K562 (cell line): ENCODE data around the gene HOXB5. TPM values are rescaled to one million over a fixed set of nuclear protein-coding genes. Genes with fewer than 3 reads are reported as not detected.

Experiments used
- ARID1B ChIP-seq: fragments of 450-650 bp; IDR thresholded peaks from 2 replicates; pipeline ENCODE4 v1.6.1; 2016; ENCODE audit warnings: antibody characterized with exemption, mild to moderate bottlenecking, inconsistent platforms
- DMBX1 ChIP-seq: fragments of 250-450 bp; sonication (Bioruptor Pico); IDR thresholded peaks from 2 replicates; pipeline ENCODE4 v1.8.0; 2022; ENCODE audit warnings: inconsistent platforms, mild to moderate bottlenecking, moderate library complexity, borderline replicate concordance
- EP400 ChIP-seq: fragments of 450-650 bp; IDR thresholded peaks from 2 replicates; pipeline ENCODE4 v1.6.1; 2017; ENCODE audit warnings: antibody characterized with exemption, mild to moderate bottlenecking, moderate library complexity
- MAZ ChIP-seq, 2 experiments: fragments of 450-650 bp in 1 of 2; sonication (generic) in 1 of 2; formaldehyde crosslinking; IDR thresholded peaks in 1 of 2; conservative IDR thresholded peaks in 1 of 2; 2 replicates each; pipeline versions ENCODE4 v1.4.0 to v1.5.0; 2020; ENCODE audit warnings: mild to moderate bottlenecking in 1 of 2, missing genetic modification reagents in 1 of 2
- MNT ChIP-seq, 2 experiments: fragments of 450-650 bp; conservative IDR thresholded peaks; 2 replicates each; pipeline ENCODE4 v1.6.1; 2017; ENCODE audit warnings: mild to moderate bottlenecking in 2 of 2, moderate library complexity in 2 of 2
- MYC ChIP-seq, 2 experiments: fragments of 250-450 bp in 1 of 2; sonication (Bioruptor Pico) in 1 of 2; IDR thresholded peaks; 2 replicates each; pipeline versions ENCODE4 v1.5.1 to v1.6.1; 2012 to 2021; ENCODE audit warnings: low read depth in 2 of 2, borderline replicate concordance in 1 of 2, improper control_type of control experiment in 1 of 2, low read length in 1 of 2, mild to moderate bottlenecking in 1 of 2, moderate library complexity in 1 of 2
- NCOA1 ChIP-seq: fragments of 450-650 bp; IDR thresholded peaks from 2 replicates; pipeline ENCODE4 v1.6.1; 2016; ENCODE audit warnings: low read depth
- NFRKB ChIP-seq: fragments of 450-650 bp; IDR thresholded peaks from 2 replicates; pipeline ENCODE4 v1.6.1; 2016; ENCODE audit warnings: low read depth
- NFYB ChIP-seq: IDR thresholded peaks from 2 replicates; pipeline ENCODE4 v1.6.1; 2011; ENCODE audit warnings: mild to moderate bottlenecking, moderate library complexity; ENCODE audit not compliant: insufficient read length; ENCODE audit errors: extremely low read depth
- PHF21A ChIP-seq: fragments of 450-650 bp; IDR thresholded peaks from 2 replicates; pipeline ENCODE4 v1.6.1; 2017; ENCODE audit warnings: low read depth, borderline replicate concordance
- PML ChIP-seq: IDR thresholded peaks from 2 replicates; pipeline ENCODE4 v1.6.1; 2012; ENCODE audit warnings: low read length, inconsistent platforms
- PURB ChIP-seq: sonication (generic); formaldehyde crosslinking; IDR thresholded peaks from 2 replicates; pipeline ENCODE4 v1.9.0; 2021; ENCODE audit warnings: low read depth, mild to moderate bottlenecking, missing genetic modification reagents
- RBBP5 ChIP-seq: fragments of 200-600 bp; sonication (generic); IDR thresholded peaks from 2 replicates; pipeline ENCODE4 v1.6.1; 2012; ENCODE audit warnings: borderline replicate concordance, mild to moderate bottlenecking, low read length, control low read depth, inconsistent platforms; ENCODE audit not compliant: insufficient read depth, poor library complexity, severe bottlenecking
- SMAD2 ChIP-seq: fragments of 150-350 bp; IDR thresholded peaks from 2 replicates; pipeline ENCODE4 v1.6.1; 2014; ENCODE audit warnings: low read depth, mild to moderate bottlenecking, low read length
- SMARCA4 ChIP-seq: fragments of 450-650 bp; IDR thresholded peaks from 2 replicates; pipeline ENCODE4 v1.6.1; 2016
- SRSF7 ChIP-seq: fragments of 200-400 bp; formaldehyde crosslinking; optimal IDR thresholded peaks from 2 replicates; pipeline ENCODE3; 2017; ENCODE audit warnings: mild to moderate bottlenecking, low read depth, low read length
- TEAD1 ChIP-seq, 2 experiments: fragments of 450-650 bp in 1 of 2; sonication (generic) in 1 of 2; formaldehyde crosslinking; IDR thresholded peaks; 2 replicates each; pipeline versions ENCODE4 v1.4.0 to v1.8.0; 2020 to 2022; ENCODE audit warnings: mild to moderate bottlenecking in 2 of 2, missing genetic modification reagents in 1 of 2
- TFAP4 ChIP-seq: sonication (generic); formaldehyde crosslinking; IDR thresholded peaks from 2 replicates; pipeline ENCODE4 v1.8.0; 2022; ENCODE audit warnings: missing genetic modification reagents, mild to moderate bottlenecking, moderate library complexity, borderline replicate concordance
- XRCC5 ChIP-seq: fragments of 200-400 bp; formaldehyde crosslinking; IDR thresholded peaks from 2 replicates; pipeline ENCODE4 v1.6.1; 2017; ENCODE audit warnings: low read depth, mild to moderate bottlenecking, low read length
- ZC3H8 ChIP-seq: fragments of 450-650 bp; IDR thresholded peaks from 2 replicates; pipeline ENCODE4 v1.6.1; 2017
- ZFP91 ChIP-seq: sonication (generic); formaldehyde crosslinking; IDR thresholded peaks from 2 replicates; pipeline ENCODE4 v1.8.0; 2022; ENCODE audit warnings: mild to moderate bottlenecking, missing genetic modification reagents
- ZNF347 ChIP-seq: fragments of 450-650 bp; formaldehyde crosslinking; IDR thresholded peaks from 2 replicates; pipeline ENCODE4 v1.4.0; 2020; ENCODE audit warnings: low read depth, mild to moderate bottlenecking, moderate library complexity
- ZNF695 ChIP-seq: fragments of 450-650 bp; formaldehyde crosslinking; IDR thresholded peaks from 2 replicates; pipeline ENCODE4 v1.4.0; 2020; ENCODE audit warnings: mild to moderate bottlenecking, moderate library complexity
- ZNF696 ChIP-seq: fragments of 250-450 bp; sonication (Bioruptor Pico); conservative IDR thresholded peaks from 2 replicates; pipeline ENCODE4 v1.4.0; 2020; ENCODE audit warnings: mild to moderate bottlenecking, moderate library complexity
- polyA plus RNA-seq, 8 experiments: library from polyadenylated mRNA; depleted of rRNA in 4 of 8; stranded (reverse) in 5 of 8; unstranded in 3 of 8; fragments of >200 nt; fragmentation: Nextera tagmentation in 2 of 8; fragmentation: Illumina TruSeq in 1 of 8; extraction: Ambion mirVana in 2 of 8; extraction: Trizol in 1 of 8; gene quantifications; 2 replicates each; pipeline versions ENCODE4 v1.2.1 to v1.2.3, GENCODE V29; 2011 to 2014; ENCODE audit warnings: inconsistent platforms in 1 of 8, missing spikeins in 1 of 8
- total RNA-seq, 7 experiments: library from RNA; depleted of rRNA in 6 of 7; stranded (reverse); fragments of >200 nt in 6 of 7; fragmentation: Illumina TruSeq in 2 of 7; extraction: Trizol in 2 of 7; gene quantifications; 2 replicates each; pipeline versions ENCODE4 v1.2.1 to v1.2.3, GENCODE V29; 2011 to 2021; ENCODE audit warnings: low replicate concordance in 1 of 7

The HOXB5 gene
- total and polyA plus RNA-seq, 9 of the 15 experiments (the other 6 are each of a cell fraction or from before 2014, with no cell fraction given): 0.24 to 2.7 (median 0.65) TPM

GRCh38 chr17:48578616-48579470, 14.7 kb downstream of the HOXB5 start (continued):
- TF ChIP-seq SMAD2 (no peak), SMARCA4 (0 out of 2 replicates have a peak, but pooled peaks have one; percentile 9), EP400 (0 out of 2 replicates have a peak, but pooled peaks have one; percentile 3), PURB (peak; percentile 57; the same call in 1 of the 2 replicates), RBBP5 (peak; percentile 72), ZNF695 (CRISPR knock-in tag) (0 out of 2 replicates have a peak, but pooled peaks have one; percentile 54), PML (no peak; the same call in 1 of the 2 replicates), MNT (conservative IDR thresholded peaks at IDR 0.05) (no peak), DMBX1 (CRISPR knock-in tag) (no peak), ZNF696 (no peak), NFYB (no peak), XRCC5 (no peak), ARID1B (no peak; the same call in 1 of the 2 replicates), TEAD1 (CRISPR knock-in tag; IDR thresholded peaks at IDR 0.05) (0 out of 4 replicates have a peak, but pooled peaks of 1 of the 2 experiments have one; percentile 23), MAZ (CRISPR knock-in tag; conservative IDR thresholded peaks at IDR 0.05 in 1 of 2, IDR thresholded peaks at IDR 0.05 in 1 of 2) (peak in 1 of 2 experiments; percentile 66; a peak in 3 of 4 replicates), NFRKB (peak; percentile 62; the same call in 1 of the 2 replicates), ZFP91 (CRISPR knock-in tag) (no peak), SRSF7 (no peak), TFAP4 (CRISPR knock-in tag) (peak; percentile 66; the same call in 1 of the 2 replicates), PHF21A (peak; percentile 40; the same call in 1 of the 2 replicates), MYC (IDR thresholded peaks at IDR 0.05; ENCODE audit: low read depth, low read length) (no peak), MYC (CRISPR knock-in tag; IDR thresholded peaks at IDR 0.05; ENCODE audit: borderline replicate concordance, low read depth) (no peak), ZNF347 (CRISPR knock-in tag) (0 out of 2 replicates have a peak, but pooled peaks have one; percentile 49), ZC3H8 (no peak), NCOA1 (no peak)
